NCI-H2081 (cell line): ENCODE measurements around the gene TMEM98.
"Not testable (repeated sequence)": the region's sequence is repeated elsewhere in the genome, so short reads cannot be mapped to it uniquely, and the experiment has no call there.

Experiments used
- DNase-seq, 2 experiments: peaks; one replicate each; lab custom pipeline; 2025; lab: John Stamatoyannopoulos, UW

Gene TMEM98

DNA sequence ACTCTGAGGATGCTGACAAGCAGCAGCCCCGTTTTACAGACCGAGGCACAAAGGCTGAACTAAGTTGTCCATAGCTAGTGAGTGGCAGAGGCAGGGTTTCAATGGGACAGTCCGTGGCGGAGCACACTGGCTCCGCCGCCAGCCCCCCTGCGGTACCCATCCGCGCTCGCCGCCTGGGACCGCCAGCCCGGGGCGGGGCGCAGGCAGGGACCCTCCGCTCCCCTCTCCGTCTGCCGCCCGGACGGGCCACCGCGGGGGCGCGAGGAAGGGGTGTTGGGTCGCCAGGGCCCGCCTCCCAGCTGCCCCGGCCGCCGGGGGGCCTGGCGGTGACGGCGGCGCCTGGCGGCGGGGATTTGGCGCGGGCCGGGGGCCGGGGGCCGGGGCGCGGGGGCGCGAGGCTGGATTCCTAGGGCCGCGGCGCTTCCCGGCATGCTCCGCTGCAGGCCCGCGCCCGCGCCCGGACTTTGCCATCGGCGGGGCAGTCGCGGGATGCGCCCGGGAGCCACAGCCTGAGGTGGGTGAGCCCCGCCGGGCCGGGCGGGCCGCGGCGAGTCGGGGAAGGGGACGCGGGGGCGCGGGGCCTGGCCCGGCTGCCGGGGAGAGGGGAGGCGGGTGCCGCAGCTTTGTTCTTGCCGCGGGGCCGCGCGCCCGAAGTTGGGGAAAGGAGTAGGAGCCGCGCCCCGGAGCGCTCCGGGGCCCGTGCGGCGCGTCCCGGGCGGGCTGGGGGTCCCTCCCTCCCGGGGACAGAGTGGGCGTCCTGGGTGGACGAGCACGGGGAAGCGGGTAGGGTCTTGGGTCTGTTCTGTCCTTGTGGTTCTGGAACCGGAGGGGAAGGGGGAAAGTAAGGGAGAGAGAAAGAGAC is at the start of gene TMEM98:
Gene TMEM98, plus strand, starts transcription at position 430 of the 862 bp plus-strand sequence. CDS start 3,376 bp downstream, outside the sequence.
- no peak for DNase-seq

DNA sequence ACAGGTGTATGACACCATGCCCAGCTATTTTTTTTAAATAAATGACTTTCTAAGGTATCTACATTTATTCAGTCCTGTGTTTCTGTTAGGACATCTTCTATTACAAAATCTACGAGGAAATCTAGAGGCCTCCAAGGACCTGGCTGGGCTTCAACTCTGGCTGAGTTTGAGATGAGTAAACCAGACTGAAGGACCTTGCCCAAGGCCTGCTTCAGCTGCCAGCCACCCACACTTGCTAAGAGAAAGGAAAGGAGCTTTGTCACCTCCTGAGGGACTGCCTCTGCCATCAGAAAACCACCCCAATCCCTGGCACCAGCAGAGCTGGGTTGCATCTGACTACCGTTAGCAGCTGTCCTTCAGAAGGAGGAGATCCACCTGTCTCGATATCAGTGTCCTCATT is 49.7 kb upstream of the TMEM98 start:
- DNase-seq: no peak

- no peak for DNase-seq
Measured at GRCh38 chr17:32879134-32879533, 48.8 kb upstream of the TMEM98 start.

- no peak for DNase-seq
Measured at GRCh38 chr17:32880671-32881453, 47.1 kb upstream of the TMEM98 start.

- no peak for DNase-seq
Measured at GRCh38 chr17:32882029-32882428, 45.9 kb upstream of the TMEM98 start.

DNA sequence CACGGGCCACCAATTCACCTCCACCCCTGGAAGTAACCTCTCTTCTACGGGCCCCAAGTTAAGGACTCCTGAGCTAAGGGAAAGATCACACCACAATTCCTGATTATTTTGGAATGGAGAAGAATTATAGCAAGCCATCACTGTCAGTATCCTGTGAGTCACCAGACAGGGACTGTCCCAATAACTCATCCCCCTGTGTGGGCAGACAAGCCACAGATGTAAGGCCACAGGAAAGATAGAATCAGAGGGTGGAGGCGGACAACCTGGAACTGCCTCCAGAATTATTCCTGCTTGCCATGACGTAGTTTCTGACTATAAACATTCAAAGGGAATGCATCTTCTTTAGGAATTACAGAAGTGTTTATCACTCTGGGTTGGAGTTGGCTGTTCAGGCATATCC is 45.2 kb upstream of the TMEM98 start:
- no peak for DNase-seq

GRCh38 chr17:32886951-32887350 is 41.0 kb upstream of the TMEM98 start:
- DNase-seq: not testable (repeated sequence)

GRCh38 chr17:32887410-32887809 is 40.5 kb upstream of the TMEM98 start:
- not testable (repeated sequence) for DNase-seq

- DNase-seq: no peak
Measured at GRCh38 chr17:32894245-32894644, 33.7 kb upstream of the TMEM98 start.

- no peak for DNase-seq
Measured at GRCh38 chr17:32896647-32897258, 31.2 kb upstream of the TMEM98 start.

- no peak for DNase-seq
Measured at GRCh38 chr17:32899236-32900013, 28.5 kb upstream of the TMEM98 start.

DNA sequence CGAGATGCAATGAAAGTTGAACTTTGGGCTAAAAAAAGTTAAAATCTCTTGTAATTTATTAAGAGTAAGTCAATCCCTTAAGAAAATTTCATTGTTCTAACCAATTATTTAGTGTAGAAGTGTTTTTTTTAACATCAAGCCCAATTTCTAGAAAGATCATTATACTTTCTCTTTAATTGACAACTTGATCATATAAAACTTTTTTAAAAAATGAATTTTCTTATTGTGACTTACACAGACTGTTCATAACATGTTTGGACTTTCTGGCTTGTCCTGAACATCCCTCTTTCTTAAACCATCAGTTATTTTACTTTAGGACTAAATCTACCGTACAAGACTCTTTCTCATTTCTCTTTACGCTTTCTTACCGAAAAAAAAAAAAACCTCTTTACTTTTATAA is 26.2 kb upstream of the TMEM98 start:
- DNase-seq: no peak

DNA sequence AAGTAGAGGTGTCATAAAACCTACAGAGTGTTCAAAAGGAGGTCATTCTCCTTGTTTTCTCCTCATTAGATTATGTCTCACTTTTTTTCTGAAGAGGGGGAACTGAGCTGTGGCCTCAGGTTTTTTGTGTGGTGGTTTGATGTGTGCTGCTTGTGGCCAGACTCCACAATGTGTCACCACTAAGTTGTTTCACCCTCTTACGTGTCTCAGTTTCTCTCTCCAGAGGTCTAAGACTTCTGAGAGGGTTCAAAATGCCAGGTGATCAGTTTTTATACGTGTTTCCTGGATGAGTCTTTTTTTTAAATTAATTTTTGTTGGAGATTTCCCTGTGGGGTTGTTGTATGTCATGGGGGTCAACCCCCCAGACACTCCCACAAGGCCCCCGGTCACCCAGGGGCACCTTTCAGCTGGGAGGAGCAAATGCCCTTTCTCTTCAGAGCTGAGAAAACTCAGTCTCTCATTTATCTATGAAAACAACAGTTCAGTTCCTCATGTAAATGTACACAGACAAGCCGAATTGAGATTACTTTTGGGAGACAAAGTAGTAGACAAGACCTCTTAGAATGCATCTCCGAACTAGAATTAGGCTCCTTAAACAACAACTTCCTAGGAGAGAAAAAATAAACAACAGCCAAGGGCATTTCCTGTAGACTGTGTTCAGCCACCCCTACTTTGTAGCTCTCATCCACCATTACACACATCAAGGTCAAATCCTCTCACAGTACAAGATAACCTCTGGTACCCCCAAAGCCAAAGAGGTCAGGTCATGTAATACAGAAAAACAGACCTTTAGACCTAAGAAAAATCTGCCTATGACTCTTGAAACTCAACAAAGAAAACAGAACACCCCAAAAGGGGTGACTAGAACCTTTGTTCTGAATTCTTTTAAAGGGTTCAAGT is 23.9 kb upstream of the TMEM98 start:
- DNase-seq: no peak

DNA sequence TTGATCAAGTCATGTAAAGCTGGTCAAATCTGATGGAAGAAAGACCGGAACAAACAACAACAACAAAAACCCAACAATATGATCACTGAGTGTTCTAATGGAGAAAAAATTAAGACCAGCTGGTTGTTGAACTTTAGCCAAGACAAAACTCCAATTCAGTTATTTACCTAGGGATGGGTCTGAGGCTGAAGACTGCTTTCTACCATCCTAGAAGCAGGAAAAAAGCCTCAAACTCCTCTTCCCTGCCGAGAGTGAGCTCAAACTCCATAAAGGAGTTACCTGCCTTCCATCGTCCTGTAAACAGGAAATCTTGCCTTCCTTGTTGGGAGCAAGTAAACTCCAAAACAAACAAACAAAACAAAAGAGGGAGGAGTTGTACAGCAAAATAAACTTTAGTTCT is 23.1 kb upstream of the TMEM98 start:
- no peak for DNase-seq

DNA sequence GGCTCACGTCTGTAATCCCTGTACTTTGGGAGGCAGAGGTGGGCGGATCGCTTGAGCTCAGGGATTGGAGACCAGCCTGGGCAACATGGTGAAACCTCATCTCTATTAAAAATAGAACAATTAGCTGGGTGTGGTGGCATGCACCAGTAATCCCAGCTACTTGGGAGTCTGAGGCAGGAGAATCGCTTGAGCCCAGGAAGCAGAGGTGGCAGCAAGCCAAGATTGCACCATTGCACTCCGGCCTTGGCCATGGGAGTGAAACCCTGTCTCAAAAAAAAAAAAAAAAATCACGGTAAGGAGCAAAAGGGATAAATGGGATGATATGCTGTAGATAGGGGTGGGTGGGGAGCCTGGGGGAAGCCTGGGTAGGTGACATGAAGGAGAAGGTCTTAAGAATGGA is 20.4 kb upstream of the TMEM98 start:
- no peak for DNase-seq

DNA sequence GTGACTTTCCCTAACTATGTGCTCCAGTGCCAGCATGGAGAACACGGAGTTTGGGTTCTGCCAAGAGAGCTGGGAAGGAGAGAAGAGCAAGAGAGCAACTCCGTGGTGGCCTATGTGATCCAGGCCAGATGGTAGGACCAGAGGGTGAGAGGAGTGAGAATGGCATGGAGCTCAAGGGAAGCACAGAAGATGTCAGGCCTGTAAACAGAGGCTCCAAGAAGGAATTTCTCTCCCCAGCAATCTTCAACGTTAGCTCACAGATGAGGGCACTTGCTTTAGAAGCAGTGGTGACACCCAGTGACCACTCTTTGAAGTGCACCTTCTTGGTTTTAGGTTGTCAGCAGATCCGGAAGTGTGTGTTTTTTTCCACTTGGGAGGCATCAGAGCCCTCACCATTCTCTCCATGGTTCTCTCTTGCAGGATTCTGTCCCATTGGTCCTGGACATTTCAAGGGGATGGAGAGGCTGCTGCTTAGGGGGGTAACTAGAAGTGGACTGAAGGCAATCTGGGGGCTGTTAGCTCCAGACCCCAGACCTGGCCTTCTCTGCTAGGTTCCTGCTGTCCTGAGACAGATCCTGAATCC is 18.1 kb upstream of the TMEM98 start:
- DNase-seq: peak; percentile 34 to 52

DNA sequence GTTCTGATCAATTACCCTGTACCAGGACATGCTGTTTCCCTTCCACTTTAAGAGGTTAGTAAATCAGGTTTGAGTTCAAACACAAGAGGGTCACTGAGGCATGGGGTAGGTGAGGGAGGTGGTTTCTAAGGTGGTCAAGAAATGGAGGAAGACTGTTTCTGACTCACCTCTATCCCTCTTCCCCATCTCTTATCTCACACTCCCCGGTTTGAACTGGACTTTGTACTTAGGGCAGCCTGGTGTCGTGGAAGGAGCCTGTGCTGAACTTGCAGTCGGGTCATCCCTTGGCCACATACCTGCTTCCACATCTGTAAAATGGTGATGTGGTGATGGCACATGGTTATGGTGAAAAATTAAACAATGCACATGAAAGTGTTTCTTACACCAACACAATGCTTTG is 17.2 kb upstream of the TMEM98 start:
- no peak for DNase-seq

DNA sequence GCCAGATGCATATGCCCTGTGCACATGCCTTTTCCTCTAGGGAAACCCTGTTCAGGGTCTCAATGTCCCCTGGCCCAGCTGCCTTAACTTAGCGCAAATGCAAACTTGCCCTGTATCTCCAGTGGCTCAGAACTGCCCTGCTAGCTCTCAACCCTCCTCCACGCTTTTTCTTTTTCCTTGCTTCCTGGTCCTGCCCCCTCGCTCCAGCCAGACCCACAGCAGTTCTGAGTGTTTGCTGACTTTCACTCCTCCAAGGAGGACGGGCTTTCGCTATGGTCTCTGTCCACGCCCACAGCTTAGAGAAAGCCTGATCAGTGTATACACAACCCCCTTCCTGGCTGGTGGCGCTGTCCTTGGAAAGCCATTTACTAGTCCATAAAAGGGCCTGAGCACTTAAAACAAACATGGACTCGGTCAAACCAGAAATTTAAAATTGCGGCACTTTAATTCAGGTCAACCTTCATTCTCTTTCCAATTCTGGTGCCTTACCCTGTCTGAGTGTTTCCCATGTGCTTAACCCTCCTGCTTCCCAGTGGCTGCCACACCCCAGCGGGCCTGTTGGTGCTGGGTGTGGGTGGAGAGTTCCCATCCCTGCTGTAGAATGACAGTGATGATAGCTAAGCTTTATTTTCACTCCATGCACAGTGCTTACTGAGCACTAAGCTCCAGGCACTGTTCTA is 15.6 kb upstream of the TMEM98 start:
- peak in 1 of 2 experiments; percentile 1 for DNase-seq

- DNase-seq: no peak
Measured at GRCh38 chr17:32913593-32913992, 14.4 kb upstream of the TMEM98 start.

GRCh38 chr17:32914181-32914580 is 13.8 kb upstream of the TMEM98 start:
- DNase-seq: no peak
